Upper lobe of right lung (tissue), 1 donor: Measurements from ENCODE around the gene TMIGD3. TPM values are rescaled to one million over a fixed set of nuclear protein-coding genes. Genes with fewer than 3 reads are reported as not detected.
A peak's percentile ranks its signal among the peaks of the same experiment; 100 is the strongest.

Source experiments
- ATAC-seq: fragments of 200-7000 bp; cut with Tn5 transposase; one replicate; pipeline ENCODE4 v1.9.1; 2020; ENCODE audit warnings: mild to moderate bottlenecking, moderate library complexity
- DNase-seq: peaks from one replicate; pipeline ENCODE4 v3.0.0-alpha.2; 2020
- H3K27ac ChIP-seq: fragments of 200-600 bp; one replicate; pipeline ENCODE4 v1.8.0; 2022
- H3K27me3 ChIP-seq: fragments of 200-600 bp; one replicate; pipeline ENCODE4 v1.8.0; 2022; ENCODE audit warnings: mild to moderate bottlenecking
- H3K36me3 ChIP-seq: fragments of 200-600 bp; one replicate; pipeline ENCODE4 v1.8.0; 2022
- H3K4me1 ChIP-seq: fragments of 200-600 bp; one replicate; pipeline ENCODE4 v1.8.0; 2022
- H3K4me3 ChIP-seq: fragments of 200-600 bp; one replicate; pipeline ENCODE4 v1.8.0; 2022; ENCODE audit warnings: mild to moderate bottlenecking
- H3K9me3 ChIP-seq: fragments of 200-600 bp; one replicate; pipeline ENCODE4 v1.8.0; 2022
- CTCF ChIP-seq: fragments of 200-600 bp; IDR thresholded peaks from one replicate; pipeline ENCODE4 v1.8.0; 2022; ENCODE audit warnings: antibody characterized with exemption
- intact Hi-C: fragments of 100-400 bp; cut with DNase I; formaldehyde crosslinking; loops from one replicate; pipeline ENCODE4 v1.11.0; 2022
- total RNA-seq: library from RNA; stranded (reverse); fragmentation: NEBNext Ultra II Directional; extraction: Animal tissue kit (Norgen Biotek cat#: 25700); gene quantifications from one replicate; pipeline ENCODE4 v1.2.1, GENCODE V29; 2021
- donor health status: DM: no; HTN: yes; CAD: no; lungs with severe emphysema.

The TMIGD3 gene
- total RNA-seq, 1 donor from 2014 or later, result 5.1 TPM

GRCh38 chr1:111512132-111512889 lies 8.9 kb upstream of the TMIGD3 start:
- DNase-seq (peak; percentile 66), ATAC-seq (no peak)
- no peak overlapping the region for H3K27ac ChIP-seq
- intact Hi-C loops, result no loop called here
- no peak overlapping the region for H3K4me3 ChIP-seq
- H3K9me3 ChIP-seq, result no peaks in the 10 kb centered on the region
- no peaks in the 10 kb centered on the region for H3K27me3 ChIP-seq
- no peak for TF ChIP-seq CTCF
- peaks cover 52% of the 10 kb centered on the region for H3K4me1 ChIP-seq
- no peaks in the 10 kb centered on the region for H3K36me3 ChIP-seq

- Histone ChIP-seq H3K36me3 (no peaks in the 10 kb centered on the region), H3K4me3 (no peak overlapping the region), H3K9me3 (no peaks in the 10 kb centered on the region), H3K27me3 (no peaks in the 10 kb centered on the region), H3K27ac (no peak overlapping the region), H3K4me1 (peaks cover 56% of the 10 kb centered on the region)
- no peak for TF ChIP-seq CTCF
- DNase-seq, result no peak
- ATAC-seq, result no peak
- intact Hi-C loops, result no loop called here
Measured at GRCh38 chr1:111511370-111511769, 7.9 kb upstream of the TMIGD3 start.

GRCh38 chr1:111509997-111510375 lies 6.6 kb upstream of the TMIGD3 start:
- intact Hi-C loops, result no loop called here
- Histone ChIP-seq H3K27me3 (no peaks in the 10 kb centered on the region), H3K27ac (no peak overlapping the region), H3K4me3 (no peak overlapping the region), H3K9me3 (no peaks in the 10 kb centered on the region), H3K36me3 (no peaks in the 10 kb centered on the region), H3K4me1 (peaks cover 48% of the 10 kb centered on the region)
- ATAC-seq (no peak), DNase-seq (no peak)
- no peak for TF ChIP-seq CTCF

- H3K9me3 ChIP-seq, result no peaks in the 10 kb centered on the region
- peak overlapping the region; percentile 34 for H3K4me3 ChIP-seq
- TF ChIP-seq CTCF, result no peak
- H3K4me1 ChIP-seq, result peaks cover 58% of the 10 kb centered on the region
- DNase-seq (peak; percentile 90), ATAC-seq (peak; percentile 80)
- H3K27me3 ChIP-seq, result no peaks in the 10 kb centered on the region
- intact Hi-C loops, result no loop called here
- H3K27ac ChIP-seq, result peak overlapping the region; percentile 94
- no peaks in the 10 kb centered on the region for H3K36me3 ChIP-seq
Measured at GRCh38 chr1:111507411-111508201, 4.2 kb upstream of the TMIGD3 start.

- no peaks in the 10 kb centered on the region for H3K36me3 ChIP-seq
- peaks cover 58% of the 10 kb centered on the region for H3K4me1 ChIP-seq
- ATAC-seq (no peak), DNase-seq (no peak)
- intact Hi-C loops, result no loop called here
- no peaks in the 10 kb centered on the region for H3K9me3 ChIP-seq
- no peak for TF ChIP-seq CTCF
- H3K27me3 ChIP-seq, result no peaks in the 10 kb centered on the region
- H3K4me3 ChIP-seq, result no peak overlapping the region
- peak overlapping the region; percentile 94 for H3K27ac ChIP-seq
Measured at GRCh38 chr1:111506561-111506960, 3.1 kb upstream of the TMIGD3 start.
